GM23338 (cell line): ENCODE data around the gene ALPL. TPM values are rescaled to one million over a fixed set of nuclear protein-coding genes. Genes with fewer than 3 reads are reported as not detected.

Source experiments
- ATAC-seq: fragments of 200-7000 bp; cut with Tn5 transposase; 3 replicates; pipeline ENCODE4 v1.9.1; 2020
- DNase-seq: peaks from one replicate; pipeline ENCODE4 v3.0.0-alpha.2; 2015; ENCODE audit warnings: low spot score
- H2AFZ ChIP-seq: fragments of 200-600 bp; sonication (generic); 2 replicates; pipeline ENCODE4 v1.8.0; 2016; ENCODE audit warnings: antibody characterized with exemption, mild to moderate bottlenecking, moderate library complexity
- H3F3A ChIP-seq: fragments of 200-600 bp; sonication (generic); replicated peaks from 2 replicates; pipeline ENCODE4 v1.8.0; 2017; ENCODE audit warnings: antibody characterized with exemption, mixed run types, low read depth
- H3K27ac ChIP-seq: fragments of 200-600 bp; sonication (generic); 2 replicates; pipeline ENCODE4 v1.6.1; 2016; ENCODE audit warnings: low read depth
- H3K27me3 ChIP-seq: fragments of 200-600 bp; sonication (generic); 2 replicates; pipeline ENCODE4 v1.8.0; 2016; ENCODE audit warnings: mild to moderate bottlenecking, mixed run types, moderate library complexity; ENCODE audit not compliant: insufficient read depth
- H3K36me3 ChIP-seq: fragments of 200-600 bp; sonication (generic); 2 replicates; pipeline ENCODE4 v1.8.0; 2016; ENCODE audit warnings: mild to moderate bottlenecking; ENCODE audit not compliant: insufficient read depth
- H3K4me1 ChIP-seq: fragments of 200-600 bp; sonication (generic); 2 replicates; pipeline ENCODE4 v1.8.0; 2016; ENCODE audit warnings: mild to moderate bottlenecking, moderate library complexity; ENCODE audit not compliant: insufficient read depth
- H3K4me2 ChIP-seq: fragments of 200-600 bp; sonication (generic); 2 replicates; pipeline ENCODE4 v1.7.1; 2017; ENCODE audit warnings: mixed run types
- H3K4me3 ChIP-seq: fragments of 200-600 bp; sonication (generic); 2 replicates; pipeline ENCODE4 v1.6.1; 2016; ENCODE audit warnings: mixed run types
- H3K79me2 ChIP-seq: fragments of 200-600 bp; sonication (generic); replicated peaks from 2 replicates; pipeline ENCODE4 v1.8.0; 2017; ENCODE audit warnings: mild to moderate bottlenecking; ENCODE audit not compliant: insufficient read depth
- H3K9me2 ChIP-seq: fragments of 200-600 bp; sonication (generic); 2 replicates; pipeline ENCODE4 v1.8.0; 2017; ENCODE audit not compliant: insufficient read depth
- H4K20me1 ChIP-seq: fragments of 200-600 bp; sonication (generic); replicated peaks from 2 replicates; pipeline ENCODE4 v1.8.0; 2017; ENCODE audit warnings: mild to moderate bottlenecking; ENCODE audit not compliant: insufficient read depth
- H3K27ac Mint-ChIP-seq: 2 replicates; pipeline ENCODE4 v1.8.0; 2020; ENCODE audit warnings: inconsistent platforms, mild to moderate bottlenecking, moderate library complexity, mixed read lengths
- H3K27me3 Mint-ChIP-seq: 3 replicates; pipeline ENCODE4 v1.8.0; 2022; ENCODE audit warnings: low read depth, mild to moderate bottlenecking, moderate library complexity, mixed read lengths, inconsistent platforms; ENCODE audit not compliant: insufficient read depth, poor library complexity
- H3K36me3 Mint-ChIP-seq: 3 replicates; pipeline ENCODE4 v1.8.0; 2021; ENCODE audit warnings: low read depth, mild to moderate bottlenecking, inconsistent platforms, moderate library complexity, mixed read lengths
- H3K4me1 Mint-ChIP-seq: 3 replicates; pipeline ENCODE4 v1.8.0; 2020; ENCODE audit warnings: mild to moderate bottlenecking, inconsistent platforms, mixed read lengths
- H3K4me3 Mint-ChIP-seq: 3 replicates; pipeline ENCODE4 v1.8.0; 2021; ENCODE audit warnings: moderate library complexity, mild to moderate bottlenecking, inconsistent platforms, mixed read lengths
- H3K9me3 Mint-ChIP-seq: 3 replicates; pipeline ENCODE4 v1.8.0; 2020; ENCODE audit warnings: moderate library complexity, mild to moderate bottlenecking, inconsistent platforms, mixed read lengths
- CREB1 ChIP-seq: fragments of 250-450 bp; sonication (Bioruptor Pico); IDR thresholded peaks from 2 replicates; pipeline ENCODE4 v1.5.0; 2020; ENCODE audit warnings: low read depth, mild to moderate bottlenecking, moderate library complexity
- CTCF ChIP-seq, 2 experiments: fragments of 200-600 bp in 1 of 2; sonication (generic) in 1 of 2; conservative IDR thresholded peaks; 2 replicates each; pipeline versions ENCODE4 v1.5.1 to v1.6.1; 2016 to 2017; ENCODE audit warnings: antibody characterized with exemption in 2 of 2, low read depth in 2 of 2, mild to moderate bottlenecking in 2 of 2, moderate library complexity in 1 of 2
- ETS1 ChIP-seq: IDR thresholded peaks from 2 replicates; pipeline ENCODE4 v1.6.1; 2016; ENCODE audit warnings: antibody characterized with exemption
- EZH2 ChIP-seq: fragments of 200-600 bp; sonication (generic); IDR thresholded peaks from one replicate; pipeline ENCODE4 v1.8.0; 2017; ENCODE audit warnings: antibody characterized with exemption, mild to moderate bottlenecking, low read depth; ENCODE audit not compliant: unreplicated experiment
- EZH2phosphoT487 ChIP-seq: fragments of 200-600 bp; sonication (generic); IDR thresholded peaks from one replicate; pipeline ENCODE4 v1.8.1; 2018; ENCODE audit warnings: antibody characterized with exemption; ENCODE audit not compliant: unreplicated experiment
- JUNB ChIP-seq: IDR thresholded peaks from one replicate; pipeline ENCODE4 v1.6.1; 2016; ENCODE audit warnings: antibody characterized with exemption; ENCODE audit not compliant: unreplicated experiment
- NANOG ChIP-seq: IDR thresholded peaks from 2 replicates; pipeline ENCODE4 v1.6.1; 2016; ENCODE audit warnings: antibody characterized with exemption, borderline replicate concordance
- POLR2AphosphoS5 ChIP-seq: IDR thresholded peaks from 2 replicates; pipeline ENCODE4 v1.6.1; 2016; ENCODE audit warnings: antibody characterized with exemption, low read depth
- REST ChIP-seq: IDR thresholded peaks from one replicate; pipeline ENCODE4 v1.6.1; 2018; ENCODE audit warnings: antibody characterized with exemption; ENCODE audit not compliant: unreplicated experiment
- STAT1 ChIP-seq: IDR thresholded peaks from one replicate; pipeline ENCODE4 v1.6.1; 2016; ENCODE audit warnings: antibody characterized with exemption; ENCODE audit not compliant: unreplicated experiment
- ZNF114 ChIP-seq: fragments of 250-450 bp; sonication (Bioruptor Pico); IDR thresholded peaks from 2 replicates; pipeline ENCODE4 v1.5.0; 2020; ENCODE audit warnings: mild to moderate bottlenecking, moderate library complexity
- ZNF331 ChIP-seq: fragments of 250-450 bp; sonication (Bioruptor Pico); IDR thresholded peaks from 2 replicates; pipeline ENCODE4 v1.5.0; 2020; ENCODE audit warnings: low read depth, mild to moderate bottlenecking, moderate library complexity
- ZNF462 ChIP-seq: fragments of 250-450 bp; sonication (Bioruptor Pico); IDR thresholded peaks from 2 replicates; pipeline ENCODE4 v1.5.0; 2020; ENCODE audit warnings: mild to moderate bottlenecking, moderate library complexity
- polyA plus RNA-seq: library from polyadenylated mRNA; unstranded; fragments of >200 nt; fragmentation: Nextera tagmentation; extraction: Ambion mirVana; gene quantifications from 2 replicates; pipeline ENCODE4 v1.2.1, GENCODE V29; 2016
- total RNA-seq: library from RNA; depleted of rRNA; stranded (reverse); fragments of >200 nt; shearing (Covaris generic); gene quantifications from 2 replicates; pipeline ENCODE4 v1.2.3, GENCODE V29; 2014

ALPL gene
- total and polyA plus RNA-seq, 2 experiments from 2014 or later = 116 to 187 TPM

- H3K27me3 Mint-ChIP-seq = peaks cover 19% of the 10 kb centered on the region
Measured at GRCh38 chr1:21604208-21604957, 95.2 kb downstream of the ALPL start.

More at GRCh38 chr1:21604208-21604957, 95.2 kb downstream of the ALPL start:
- Histone ChIP-seq H3K4me1 (no peaks in the 10 kb centered on the region; the same call in 1 of the 2 replicates), H2AFZ (no peak overlapping the region), H4K20me1 (no peaks in the 10 kb centered on the region), H3K4me3 (no peak overlapping the region), H3K27ac (no peak overlapping the region), H3F3A (no peaks in the 10 kb centered on the region), H3K36me3 (no peaks in the 10 kb centered on the region), H3K79me2 (no peaks in the 10 kb centered on the region), H3K4me2 (no peak overlapping the region), H3K27me3 (no peaks in the 10 kb centered on the region), H3K9me2 (no peaks in the 10 kb centered on the region)
- DNase-seq (no peak), ATAC-seq (no peak)
- Mint-ChIP-seq H3K9me3 (no peaks in the 10 kb centered on the region), H3K27ac (0 out of 2 replicates have a peak overlapping the region, but pooled peaks have one; percentile 5), H3K36me3 (no peaks in the 10 kb centered on the region; the same call in 2 of the 3 replicates), H3K4me3 (no peak overlapping the region), H3K4me1 (peaks cover 22% of the 10 kb centered on the region)
- TF ChIP-seq EZH2phosphoT487 = no peak
- TF ChIP-seq ZNF462 (CRISPR knock-in tag) = no peak
- no peak for TF ChIP-seq EZH2
- TF ChIP-seq ZNF114 = no peak
- no peak for TF ChIP-seq ETS1
- no peak for TF ChIP-seq CREB1
- TF ChIP-seq NANOG = no peak
- TF ChIP-seq JUNB = no peak
- no peak for TF ChIP-seq POLR2AphosphoS5
- TF ChIP-seq REST = no peak
- TF ChIP-seq ZNF331 (CRISPR knock-in tag) = no peak
- no peak for TF ChIP-seq STAT1
- TF ChIP-seq CTCF (conservative IDR thresholded peaks at IDR 0.05; ENCODE audit: low read depth in 2 of 2) = no peak
